Thyroid gland (tissue), 4 donors: ENCODE measurements around the gene LRBA.

Experiments
- POLR2A ChIP-seq, 2 donors: fragments of 450-650 bp; IDR thresholded peaks; one replicate each; pipeline ENCODE4 v1.6.1; 2017; ENCODE audit warnings: antibody characterized with exemption in 2 of 2, mild to moderate bottlenecking in 2 of 2, moderate library complexity in 1 of 2
- TF ChIP-seq, protein P1 (sequence below), 6 experiments: fragments of 200-600 bp in 3 of 6; fragments of 450-650 bp in 3 of 6; sonication (generic) in 3 of 6; IDR thresholded peaks; one replicate each; pipeline ENCODE4 v1.5.1; 2016 to 2019; ENCODE audit warnings: antibody characterized with exemption in 6 of 6, mild to moderate bottlenecking in 2 of 6, inconsistent platforms in 1 of 6, moderate library complexity in 1 of 6

GRCh38 chr4:151021637-151022334 lies 6.7 kb upstream of the LRBA start:
- TF ChIP-seq, protein P1, sequence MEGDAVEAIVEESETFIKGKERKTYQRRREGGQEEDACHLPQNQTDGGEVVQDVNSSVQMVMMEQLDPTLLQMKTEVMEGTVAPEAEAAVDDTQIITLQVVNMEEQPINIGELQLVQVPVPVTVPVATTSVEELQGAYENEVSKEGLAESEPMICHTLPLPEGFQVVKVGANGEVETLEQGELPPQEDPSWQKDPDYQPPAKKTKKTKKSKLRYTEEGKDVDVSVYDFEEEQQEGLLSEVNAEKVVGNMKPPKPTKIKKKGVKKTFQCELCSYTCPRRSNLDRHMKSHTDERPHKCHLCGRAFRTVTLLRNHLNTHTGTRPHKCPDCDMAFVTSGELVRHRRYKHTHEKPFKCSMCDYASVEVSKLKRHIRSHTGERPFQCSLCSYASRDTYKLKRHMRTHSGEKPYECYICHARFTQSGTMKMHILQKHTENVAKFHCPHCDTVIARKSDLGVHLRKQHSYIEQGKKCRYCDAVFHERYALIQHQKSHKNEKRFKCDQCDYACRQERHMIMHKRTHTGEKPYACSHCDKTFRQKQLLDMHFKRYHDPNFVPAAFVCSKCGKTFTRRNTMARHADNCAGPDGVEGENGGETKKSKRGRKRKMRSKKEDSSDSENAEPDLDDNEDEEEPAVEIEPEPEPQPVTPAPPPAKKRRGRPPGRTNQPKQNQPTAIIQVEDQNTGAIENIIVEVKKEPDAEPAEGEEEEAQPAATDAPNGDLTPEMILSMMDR (IDR thresholded peaks at IDR 0.05): no peak
- TF ChIP-seq POLR2A (IDR thresholded peaks at IDR 0.05): no peak
